HG03457 (cell line): ENCODE measurements around the gene SEMA3F.
"Not testable (repeated sequence)": the region's sequence is repeated elsewhere in the genome, so short reads cannot be mapped to it uniquely, and the experiment has no call there.

Source experiments
- ATAC-seq: cut with Tn5 transposase; IDR thresholded peaks from one replicate; pipeline ENCODE4 v1.9.1; 2021; ENCODE audit warnings: moderate number of reproducible peaks; ENCODE audit not compliant: unreplicated experiment

Gene SEMA3F

DNA sequence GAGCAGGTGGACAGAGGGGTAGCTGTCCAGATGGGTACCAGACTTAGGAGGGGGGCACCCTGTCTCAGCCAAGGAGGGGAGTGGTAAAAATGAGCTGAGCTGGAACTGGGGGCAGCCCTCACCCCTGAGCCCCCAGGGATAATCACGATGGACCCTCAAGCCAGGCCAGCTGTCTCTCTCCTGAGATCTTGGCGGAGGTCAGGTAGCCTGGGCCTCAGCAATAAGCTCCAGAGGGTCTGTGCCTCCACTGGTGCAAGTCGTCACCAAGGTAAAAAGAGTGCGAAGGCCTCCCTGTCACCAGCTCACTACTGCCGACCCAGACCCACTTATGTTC is 55.0 kb downstream of the SEMA3F start:
- no peak for ATAC-seq

DNA sequence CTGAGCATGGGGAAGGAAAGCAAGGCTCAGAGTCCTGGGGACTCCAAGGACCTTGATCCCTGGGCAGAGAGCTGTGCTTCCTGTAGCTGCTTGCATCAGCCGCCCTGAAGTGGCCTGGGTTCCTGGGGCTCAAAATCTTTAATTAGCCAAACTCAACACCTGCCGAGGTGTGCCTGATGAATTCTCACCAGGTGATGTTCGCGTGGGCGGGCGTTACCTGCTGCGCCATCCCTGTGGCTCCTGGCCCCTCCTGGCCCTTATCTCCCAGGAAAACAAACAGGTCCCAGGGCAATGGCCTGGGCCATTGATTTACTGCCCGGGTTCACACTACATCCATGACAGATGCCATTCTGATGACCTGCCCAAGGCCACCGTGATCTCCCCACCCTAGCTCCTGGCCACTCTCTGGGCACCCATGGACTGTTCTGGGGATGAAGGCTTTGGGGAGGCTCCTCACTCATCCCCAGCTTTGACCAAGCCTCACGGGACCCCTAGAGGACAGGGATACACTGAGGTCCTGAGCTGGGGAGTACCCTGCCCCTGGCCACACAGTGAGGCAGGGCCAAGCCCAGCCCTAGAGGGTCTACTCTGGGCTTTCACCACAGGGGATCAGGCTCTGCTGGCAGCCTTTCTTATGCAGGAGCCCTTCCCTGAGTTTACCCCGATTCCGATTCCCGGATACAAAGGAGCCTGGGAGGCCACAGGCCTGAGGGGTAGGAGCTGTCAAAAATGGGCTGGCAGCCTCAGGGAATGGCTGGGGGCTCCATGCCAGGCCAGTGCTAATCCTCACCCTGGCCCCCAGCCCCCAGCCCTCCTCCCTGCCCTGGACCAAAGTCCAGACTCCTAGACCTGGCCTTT is 55.6 kb downstream of the SEMA3F start:
- ATAC-seq, result no peak

DNA sequence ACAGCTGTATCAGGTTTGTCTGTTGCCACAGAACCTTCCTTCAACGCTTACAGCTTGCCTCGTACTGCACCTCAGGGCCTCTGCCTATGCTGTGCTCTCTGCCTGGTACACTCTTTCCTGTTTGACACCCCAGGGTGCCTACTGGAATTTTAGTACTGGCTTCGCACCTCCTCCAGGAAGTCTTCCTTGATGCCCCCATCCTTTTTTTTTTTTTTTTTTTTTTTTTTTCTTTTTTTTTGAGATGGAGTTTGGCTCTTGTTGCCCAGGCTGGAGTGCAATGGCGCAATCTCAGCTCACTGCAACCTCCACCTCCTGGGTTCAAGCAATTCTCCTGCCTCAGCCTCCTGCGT is 56.2 kb downstream of the SEMA3F start:
- ATAC-seq, result not testable (repeated sequence)

- no peak for ATAC-seq
Measured at GRCh38 chr3:50211930-50212329, 56.8 kb downstream of the SEMA3F start.

DNA sequence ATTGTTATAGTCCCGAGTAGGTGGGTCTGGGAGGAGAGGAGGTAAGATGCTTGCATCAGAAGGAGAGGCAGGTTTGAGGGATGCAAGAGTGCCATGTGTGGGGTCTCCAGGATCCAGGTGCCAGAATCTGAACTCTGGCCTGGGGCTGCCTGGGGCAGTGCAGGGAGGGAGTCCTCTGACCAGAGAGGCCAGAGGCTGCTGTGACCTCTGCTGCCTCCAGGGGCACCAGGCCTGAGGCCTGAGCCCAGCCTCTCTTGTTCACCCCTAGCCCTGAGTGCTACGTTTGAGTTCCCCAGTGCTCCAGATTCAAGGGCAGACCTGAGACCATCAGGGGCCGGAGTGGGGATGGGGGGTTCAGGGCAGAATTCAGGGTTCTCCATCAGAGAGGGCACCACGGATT is 57.4 kb downstream of the SEMA3F start:
- no peak for ATAC-seq

- no peak for ATAC-seq
Measured at GRCh38 chr3:50212971-50213370, 57.8 kb downstream of the SEMA3F start.

DNA sequence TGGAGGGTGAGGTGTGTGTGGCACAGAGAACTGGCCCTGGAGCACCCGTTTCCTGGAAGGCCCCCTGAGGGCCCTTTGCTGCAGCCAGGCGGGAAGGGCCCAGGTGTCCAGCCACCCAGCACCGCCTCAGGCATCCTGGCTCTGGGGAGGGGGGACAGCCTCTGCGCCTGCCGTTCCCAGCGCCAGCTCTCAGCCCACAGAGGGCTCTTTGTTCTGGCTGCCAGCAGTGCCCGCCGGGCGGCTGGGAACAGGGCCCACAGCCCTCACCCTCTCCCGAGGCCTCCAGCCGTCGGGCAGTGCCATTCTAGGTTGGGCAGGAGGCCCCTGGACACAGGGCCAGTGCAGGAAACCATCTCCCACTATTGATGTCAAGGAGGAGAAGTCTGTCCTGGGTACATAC is 58.2 kb downstream of the SEMA3F start:
- ATAC-seq, result no peak

GRCh38 chr3:50214824-50215223 is 59.7 kb downstream of the SEMA3F start:
- ATAC-seq, result no peak

- ATAC-seq, result no peak
Measured at GRCh38 chr3:50215529-50215928, 60.4 kb downstream of the SEMA3F start.

GRCh38 chr3:50217681-50218080 is 62.6 kb downstream of the SEMA3F start:
- ATAC-seq, result no peak

DNA sequence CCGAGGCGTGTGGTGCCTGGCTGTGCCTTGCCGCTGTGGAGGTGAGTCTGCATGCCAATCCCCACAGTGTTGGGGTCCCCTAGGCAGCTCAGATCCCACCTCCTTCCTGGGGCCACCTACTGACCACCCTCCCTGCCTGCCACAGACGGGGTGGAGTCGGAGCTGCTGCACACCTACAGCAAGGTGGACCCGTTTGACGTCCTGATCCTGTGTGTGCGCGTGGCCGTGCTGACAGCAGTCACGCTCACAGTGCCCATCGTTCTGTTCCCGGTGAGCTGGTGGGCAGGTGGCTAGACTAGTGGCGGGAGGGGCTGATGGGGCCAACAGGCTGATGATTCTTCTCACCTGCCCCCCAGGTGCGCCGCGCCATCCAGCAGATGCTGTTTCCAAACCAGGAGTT is 63.3 kb downstream of the SEMA3F start:
- no peak for ATAC-seq

DNA sequence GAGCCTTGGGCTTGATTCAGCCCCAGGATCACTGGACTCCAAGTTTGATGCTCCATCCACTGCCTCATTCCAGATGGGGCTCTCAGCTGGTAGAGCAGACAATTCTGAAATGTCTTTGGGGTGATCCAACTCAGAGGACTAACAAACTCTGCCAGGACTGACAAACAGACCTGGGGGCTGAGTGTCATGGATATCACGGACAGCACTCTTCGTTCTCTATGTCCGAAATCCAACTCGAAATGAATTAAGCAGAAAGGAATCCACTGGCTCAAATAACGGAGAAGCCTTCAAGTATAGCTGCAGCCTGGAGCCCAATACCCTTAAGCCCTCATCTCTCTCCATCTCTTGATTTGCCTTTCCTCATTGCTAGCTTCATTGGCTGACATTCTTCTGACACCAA is 64.2 kb downstream of the SEMA3F start:
- ATAC-seq, result no peak

GRCh38 chr3:50220109-50220508 is 65.0 kb downstream of the SEMA3F start:
- ATAC-seq, result no peak

- no peak for ATAC-seq
Measured at GRCh38 chr3:50221051-50221410, 65.9 kb downstream of the SEMA3F start.

DNA sequence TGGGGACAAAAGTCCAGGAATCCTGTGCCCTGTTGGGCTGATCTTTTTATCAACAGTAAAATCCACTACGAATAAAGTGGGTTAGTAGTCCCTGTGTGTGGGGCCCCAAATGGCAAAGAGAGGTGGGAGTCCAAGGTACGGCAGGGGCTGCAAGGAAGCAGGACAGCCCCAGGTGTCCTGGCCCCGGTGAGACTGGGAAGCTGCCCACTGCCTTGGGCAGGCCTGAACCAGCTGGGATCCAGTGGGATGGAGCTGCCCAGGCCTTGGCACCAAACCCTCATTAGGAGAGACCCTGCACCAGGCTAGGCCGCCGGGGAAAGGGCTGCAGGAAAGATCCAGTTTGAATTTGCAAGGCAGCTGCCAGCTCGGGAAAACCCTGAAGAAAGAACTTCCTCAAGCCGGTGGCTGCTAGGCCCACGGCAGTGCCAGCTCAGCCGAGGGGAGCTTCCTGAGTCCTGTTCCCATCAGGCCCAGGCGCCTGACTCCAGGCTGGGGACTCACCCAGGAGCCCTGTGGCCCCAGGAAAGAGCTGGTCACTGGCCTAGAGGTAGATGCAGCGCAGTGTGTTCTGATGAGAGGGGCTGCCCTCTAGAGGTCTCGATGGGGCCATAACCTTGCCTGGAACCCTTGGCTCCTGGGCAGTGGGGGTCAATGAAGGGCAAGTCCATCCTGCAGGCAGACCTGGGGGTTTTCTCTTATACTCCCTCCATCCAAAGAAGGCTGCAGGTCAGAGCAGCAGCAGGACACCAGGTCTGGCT is 66.5 kb downstream of the SEMA3F start:
- no peak for ATAC-seq

DNA sequence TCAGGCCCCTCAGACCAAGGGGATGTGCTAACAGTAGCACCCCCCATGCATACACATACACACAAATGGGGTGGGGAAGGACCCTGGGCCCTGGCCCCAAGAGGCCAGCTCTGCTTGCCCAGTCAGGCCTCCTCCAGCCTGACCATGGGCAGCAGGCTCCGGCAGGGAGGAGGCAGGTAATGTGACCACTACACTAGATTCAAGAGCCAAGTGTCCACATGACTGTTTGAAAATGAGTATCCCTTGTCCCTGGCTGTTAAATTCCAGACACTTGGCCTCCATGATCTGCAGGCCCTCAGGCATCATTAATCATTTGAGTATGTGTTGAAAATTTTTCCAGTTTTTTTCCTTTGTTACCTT is 67.0 kb downstream of the SEMA3F start:
- no peak for ATAC-seq

GRCh38 chr3:50224639-50225038 is 69.5 kb downstream of the SEMA3F start:
- ATAC-seq, result no peak

GRCh38 chr3:50226888-50227389 is 71.8 kb downstream of the SEMA3F start:
- ATAC-seq, result no peak

DNA sequence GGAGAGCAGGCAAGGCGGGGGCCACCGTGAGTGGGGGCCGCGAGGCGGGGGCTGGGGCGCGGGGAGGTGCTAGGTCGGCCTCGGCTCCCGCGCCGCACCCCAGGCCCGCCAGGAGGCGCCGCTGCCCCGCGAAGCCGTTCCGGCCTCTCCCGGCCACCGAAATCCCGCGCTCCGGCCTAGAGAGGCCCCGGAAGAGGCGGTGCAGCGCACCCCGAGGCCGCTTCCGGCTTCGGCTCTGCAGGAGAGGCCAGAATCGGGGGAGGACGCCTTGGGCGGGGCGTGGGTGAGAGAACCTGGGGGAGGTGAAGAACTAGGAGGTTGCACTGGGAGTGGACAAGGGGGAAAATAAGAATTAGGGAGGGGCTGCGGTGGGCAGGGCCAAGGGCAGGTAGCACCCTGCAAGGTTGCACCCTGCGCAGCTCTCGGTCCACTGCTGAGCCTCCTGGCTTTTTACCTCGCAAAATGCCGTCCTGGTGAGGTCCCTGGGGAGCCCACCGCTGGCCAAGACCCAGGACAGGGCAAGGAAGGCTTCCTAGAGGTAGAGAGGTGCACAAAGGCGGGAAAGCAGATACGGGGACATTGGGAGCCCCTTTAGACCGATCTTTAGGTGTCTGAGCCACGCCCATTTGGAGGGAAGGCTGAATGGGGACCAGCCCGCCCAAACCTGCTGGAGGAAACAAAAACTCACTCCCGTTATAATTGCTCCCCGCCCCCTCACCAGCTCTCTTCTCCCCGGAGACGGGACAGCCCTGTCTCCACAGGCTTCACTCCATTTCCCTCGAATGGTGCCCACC is 72.5 kb downstream of the SEMA3F start:
- ATAC-seq, result peak; percentile 58

DNA sequence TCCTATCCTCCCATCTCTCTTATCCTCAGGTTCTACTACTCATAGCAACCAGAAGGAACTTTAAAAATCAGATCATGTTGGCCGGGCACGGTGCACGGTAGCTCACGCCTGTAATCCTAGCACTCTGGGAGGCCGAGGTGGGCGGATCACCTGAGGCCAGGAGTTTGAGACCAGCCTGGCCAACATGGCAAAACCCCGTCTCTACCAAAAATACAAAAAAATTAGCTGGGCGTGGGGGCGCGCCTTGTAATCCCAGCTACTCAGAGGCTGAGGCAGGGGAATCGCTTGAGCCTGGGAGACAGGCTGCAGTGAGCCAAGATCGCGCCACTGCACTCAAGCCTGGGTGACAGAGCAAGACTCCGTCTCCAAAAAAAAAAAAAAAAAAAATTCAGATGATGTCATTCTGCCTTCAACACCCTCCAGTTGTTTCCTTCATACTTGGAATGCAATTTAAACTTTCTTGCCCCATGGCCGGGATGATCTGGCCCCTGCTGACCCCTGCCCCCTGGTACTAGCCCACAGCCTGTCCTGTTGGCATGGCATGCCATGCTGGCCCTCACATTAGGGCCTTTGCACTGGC is 73.2 kb downstream of the SEMA3F start:
- not testable (repeated sequence) for ATAC-seq

DNA sequence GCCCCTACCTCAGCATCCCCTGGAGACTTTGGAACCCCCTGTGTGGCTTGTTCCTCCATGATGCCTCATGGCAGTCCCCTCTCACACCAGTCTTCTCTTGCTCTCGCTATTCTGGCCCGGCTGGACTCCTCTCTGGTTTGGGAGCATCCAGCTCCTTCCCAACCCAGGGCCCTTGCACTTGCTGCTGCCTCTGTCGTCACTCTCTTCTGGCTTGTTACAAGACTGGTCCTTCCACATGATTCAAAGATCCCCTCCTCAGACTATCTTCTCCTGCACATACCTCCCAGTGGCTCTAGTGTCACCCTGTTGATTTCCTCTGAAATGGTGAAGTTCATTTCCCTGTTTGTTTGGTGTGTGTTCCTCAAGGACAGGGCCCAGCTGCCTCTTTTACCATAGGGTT is 74.4 kb downstream of the SEMA3F start:
- ATAC-seq, result no peak
